Astrocyte of the cerebellum (primary cell): ENCODE measurements around the gene ZNF830.

ENCODE experiments used
- DNase-seq: peaks from one replicate; pipeline ENCODE4 v3.0.0-alpha.2; 2011; ENCODE audit warnings: low read depth
- H3K4me3 ChIP-seq: 2 replicates; pipeline ENCODE4 v1.5.1; 2011; ENCODE audit warnings: mild to moderate bottlenecking, low read depth, low read length, moderate library complexity
- in situ Hi-C: cut with HindIII; loops from 2 replicates; pipeline ENCODE4 v1.10.0; 2017; ENCODE audit warnings: low sequenced_read_pairs
- TF ChIP-seq, protein P1 (sequence below): IDR thresholded peaks from 2 replicates; pipeline ENCODE4 v1.5.1; 2012; ENCODE audit warnings: low read length, low read depth, moderate library complexity, mild to moderate bottlenecking; ENCODE audit errors: missing control alignments

ZNF830 gene

DNA sequence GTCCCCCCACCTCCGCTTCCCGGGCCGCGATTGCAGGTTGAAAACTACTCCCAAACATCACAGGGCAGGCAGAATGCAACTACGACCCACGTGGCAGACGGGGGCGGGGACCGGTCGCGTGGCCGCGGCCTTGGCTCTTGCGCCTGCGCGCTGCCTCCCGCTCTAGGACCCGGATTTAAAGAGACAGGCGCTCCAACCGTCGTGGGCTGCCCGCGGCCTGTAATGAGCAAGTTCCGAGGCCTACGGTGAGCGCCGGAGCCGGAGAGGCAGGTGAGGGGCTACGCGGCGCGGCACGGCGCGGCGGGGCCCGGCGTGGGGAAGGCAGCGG, 19.0 kb downstream of the ZNF830 start, which contains the start of gene LIG3:
Gene LIG3 (plus strand): TSS at position 160 of the 328 bp plus-strand sequence. CDS start 2,494 bp downstream, outside the sequence.
- H3K4me3 ChIP-seq, result peak within 1 kb of the TSS; percentile 82
- TF ChIP-seq, protein P1, sequence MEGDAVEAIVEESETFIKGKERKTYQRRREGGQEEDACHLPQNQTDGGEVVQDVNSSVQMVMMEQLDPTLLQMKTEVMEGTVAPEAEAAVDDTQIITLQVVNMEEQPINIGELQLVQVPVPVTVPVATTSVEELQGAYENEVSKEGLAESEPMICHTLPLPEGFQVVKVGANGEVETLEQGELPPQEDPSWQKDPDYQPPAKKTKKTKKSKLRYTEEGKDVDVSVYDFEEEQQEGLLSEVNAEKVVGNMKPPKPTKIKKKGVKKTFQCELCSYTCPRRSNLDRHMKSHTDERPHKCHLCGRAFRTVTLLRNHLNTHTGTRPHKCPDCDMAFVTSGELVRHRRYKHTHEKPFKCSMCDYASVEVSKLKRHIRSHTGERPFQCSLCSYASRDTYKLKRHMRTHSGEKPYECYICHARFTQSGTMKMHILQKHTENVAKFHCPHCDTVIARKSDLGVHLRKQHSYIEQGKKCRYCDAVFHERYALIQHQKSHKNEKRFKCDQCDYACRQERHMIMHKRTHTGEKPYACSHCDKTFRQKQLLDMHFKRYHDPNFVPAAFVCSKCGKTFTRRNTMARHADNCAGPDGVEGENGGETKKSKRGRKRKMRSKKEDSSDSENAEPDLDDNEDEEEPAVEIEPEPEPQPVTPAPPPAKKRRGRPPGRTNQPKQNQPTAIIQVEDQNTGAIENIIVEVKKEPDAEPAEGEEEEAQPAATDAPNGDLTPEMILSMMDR, result no peak
- DNase-seq, result peak; percentile 85
- in situ Hi-C loops, result loop anchor here (25.0 kb wide), 1 partner anchor 607 kb away; the partner anchor contains the start of genes AP2B1 and PEX12

DNA sequence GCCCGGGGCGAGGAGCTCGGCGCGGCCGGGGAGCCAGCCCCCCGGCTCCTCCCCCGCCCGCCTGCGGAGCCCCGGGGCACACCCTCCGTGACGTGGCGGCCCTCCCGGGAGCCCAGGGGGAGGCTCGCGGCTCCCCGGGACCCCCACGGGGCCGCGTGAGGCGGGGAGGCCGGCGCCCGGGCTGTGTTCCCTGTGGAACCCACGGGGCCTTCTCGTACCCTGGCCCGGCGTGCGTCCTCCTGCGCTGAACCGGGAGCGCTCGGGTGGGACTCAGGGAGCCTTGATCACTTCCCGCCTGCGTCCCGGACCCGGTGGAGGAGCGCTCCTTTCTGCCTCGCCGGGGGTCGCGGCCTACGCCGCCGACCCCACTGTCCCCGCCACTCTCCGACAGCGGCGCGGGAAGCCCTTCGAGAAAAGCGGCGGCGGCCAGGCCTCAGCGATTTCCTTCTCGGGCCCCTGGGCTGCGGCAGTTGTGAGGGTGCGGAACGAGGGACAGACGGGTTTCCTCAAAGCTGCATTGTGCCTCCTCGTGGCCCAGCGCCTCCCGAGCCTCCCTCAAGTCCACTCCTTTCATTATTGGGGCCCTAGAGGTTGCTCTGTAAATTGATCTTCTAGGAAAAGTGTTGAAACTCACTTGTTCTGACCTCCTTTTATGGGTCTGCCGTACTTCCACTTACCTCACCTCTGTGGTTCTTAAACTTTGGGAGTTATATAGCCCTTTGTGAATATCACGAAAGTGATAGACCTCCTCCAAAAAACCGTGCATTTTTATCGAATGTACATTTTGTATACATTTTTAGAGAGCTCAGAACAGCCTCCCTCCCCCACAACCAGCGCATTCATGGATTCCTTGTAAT, 19.6 kb downstream of the ZNF830 start:
- in situ Hi-C loops, result loop anchor here (25.0 kb wide), 1 partner anchor 606 kb away; the partner anchor contains the start of genes AP2B1 and PEX12
- peak overlapping the region; percentile 82 for H3K4me3 ChIP-seq
- TF ChIP-seq, protein P1, result peak; percentile 36
- peak; percentile 59 for DNase-seq

DNA sequence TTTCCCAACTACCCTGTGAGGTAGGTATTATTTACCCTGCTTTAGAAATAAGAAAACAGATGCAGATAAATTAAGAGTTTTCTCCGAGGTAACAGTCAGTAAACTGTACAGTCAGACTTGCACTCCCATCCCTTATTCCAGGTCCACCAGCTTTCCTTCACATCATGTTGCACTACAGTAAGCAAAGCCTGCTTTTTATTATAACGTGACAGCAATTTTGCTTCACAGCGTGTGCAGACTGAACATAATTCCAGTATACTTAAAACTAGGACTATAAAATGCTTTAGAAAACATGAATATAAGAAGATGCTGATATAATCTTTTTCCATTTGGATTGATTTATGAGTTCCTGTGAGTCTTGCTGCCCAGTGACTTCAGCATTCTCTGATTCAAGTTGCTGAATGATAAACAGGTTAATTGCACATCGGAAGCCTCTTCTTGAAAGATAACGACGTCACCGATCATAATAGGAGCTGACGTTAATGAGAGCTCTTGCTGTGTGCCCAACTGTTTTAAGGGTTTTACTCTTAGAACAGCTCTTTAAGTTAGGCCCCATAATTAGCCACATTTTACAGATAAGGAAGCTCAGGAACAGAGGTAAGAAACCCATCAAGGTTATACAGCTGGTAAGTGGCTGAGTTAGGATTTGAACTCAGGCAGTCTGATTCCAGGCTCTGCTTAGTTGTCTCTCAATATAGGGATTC, 20.4 kb downstream of the ZNF830 start:
- TF ChIP-seq, protein P1, result no peak
- in situ Hi-C loops, result loop anchor here (25.0 kb wide), 1 partner anchor 606 kb away; the partner anchor contains the start of genes AP2B1 and PEX12
- peak overlapping the region; percentile 82 for H3K4me3 ChIP-seq
- no peak for DNase-seq

DNA sequence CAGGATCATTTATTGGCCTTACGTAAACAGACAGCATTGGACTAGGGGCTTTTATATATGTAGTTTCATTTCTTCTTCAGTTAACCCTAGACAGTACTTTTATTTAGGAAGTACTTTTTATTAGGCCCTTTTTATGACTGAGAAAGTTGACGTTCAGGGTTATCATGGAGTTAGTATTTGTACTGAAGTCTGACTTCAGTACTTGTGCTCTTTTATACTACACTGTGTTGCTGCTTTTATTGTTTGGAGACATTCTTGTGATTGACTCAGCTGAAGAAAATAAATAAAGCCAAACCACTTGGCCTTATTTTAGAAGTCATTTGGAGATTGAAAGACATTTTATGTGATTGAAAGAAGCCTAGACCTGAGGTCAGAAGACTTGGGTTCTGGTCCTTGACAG, 25.9 kb downstream of the ZNF830 start:
- TF ChIP-seq, protein P1, result no peak
- no peak for DNase-seq
- no peak overlapping the region for H3K4me3 ChIP-seq
- in situ Hi-C loops, result loop anchor here (25.0 kb wide), 1 partner anchor 600 kb away; the partner anchor contains the start of genes AP2B1 and PEX12

DNA sequence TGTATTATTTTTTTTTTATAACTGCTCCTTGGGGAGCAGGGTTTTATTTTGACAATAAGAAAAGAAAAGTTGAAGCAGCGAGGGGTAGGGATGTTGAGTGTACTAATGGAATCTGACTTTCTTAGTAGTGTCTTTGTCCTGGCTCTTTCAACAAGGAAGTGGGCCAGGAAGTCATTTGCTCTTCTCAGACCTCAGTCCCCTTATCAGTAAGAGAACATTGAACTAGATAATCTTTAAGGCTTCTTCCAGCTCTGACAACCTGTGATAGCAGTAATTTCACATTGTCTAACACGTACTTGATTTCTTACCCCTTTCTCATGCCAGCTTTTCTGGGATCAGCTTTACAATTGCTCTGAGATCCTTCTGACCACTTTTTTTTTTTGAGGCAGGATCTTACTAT, 27.3 kb downstream of the ZNF830 start:
- H3K4me3 ChIP-seq, result no peak overlapping the region
- in situ Hi-C loops, result loop anchor here (25.0 kb wide), 1 partner anchor 599 kb away; the partner anchor contains the start of genes AP2B1 and PEX12
- TF ChIP-seq, protein P1, result no peak
- DNase-seq, result no peak

DNA sequence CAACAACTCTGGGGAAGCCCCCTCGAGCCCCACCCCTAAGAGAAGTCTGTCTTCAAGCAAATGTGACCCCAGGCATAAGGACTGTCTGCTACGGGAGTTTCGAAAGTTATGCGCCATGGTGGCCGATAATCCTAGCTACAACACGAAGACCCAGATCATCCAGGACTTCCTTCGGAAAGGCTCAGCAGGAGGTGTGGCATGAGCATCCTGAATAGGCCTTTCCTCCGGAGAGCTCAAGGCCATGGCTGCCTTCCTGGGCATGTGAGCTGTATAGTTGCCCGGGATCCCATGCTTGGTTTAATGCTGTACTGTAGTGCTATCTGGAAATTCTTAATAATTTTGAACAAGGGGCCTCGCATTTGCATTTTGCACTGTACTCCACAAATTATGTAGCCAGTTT, 28.1 kb downstream of the ZNF830 start:
- no peak overlapping the region for H3K4me3 ChIP-seq
- no peak for DNase-seq
- in situ Hi-C loops, result loop anchor here (25.0 kb wide), 1 partner anchor 598 kb away; the partner anchor contains the start of genes AP2B1 and PEX12
- TF ChIP-seq, protein P1, result no peak
